ENCODE data around the gene DMAC2L.
"Not testable (repeated sequence)": the region's sequence is repeated elsewhere in the genome, so short reads cannot be mapped to it uniquely, and the experiment has no call there.

Gene DMAC2L

DNA sequence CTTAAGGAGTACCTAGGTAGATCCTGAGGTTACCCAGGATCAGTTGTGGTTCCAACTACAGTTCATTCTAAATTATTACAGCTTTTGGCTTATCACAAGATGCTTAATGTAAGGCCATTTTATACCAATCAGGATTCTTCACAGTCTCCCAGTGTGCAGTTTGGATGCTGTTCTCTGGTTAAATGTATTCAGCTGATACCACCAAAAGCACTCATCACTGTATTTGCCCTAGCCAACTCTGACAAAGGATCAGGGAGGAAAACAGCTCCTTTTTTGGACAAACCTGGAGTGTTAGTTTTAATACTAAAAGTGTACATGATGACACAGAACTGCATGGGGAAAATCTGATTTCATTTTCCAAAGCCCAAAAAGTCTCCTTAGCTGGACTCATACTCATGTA, 19.5 kb downstream of the DMAC2L start:
- DNase-seq = no peak

DNA sequence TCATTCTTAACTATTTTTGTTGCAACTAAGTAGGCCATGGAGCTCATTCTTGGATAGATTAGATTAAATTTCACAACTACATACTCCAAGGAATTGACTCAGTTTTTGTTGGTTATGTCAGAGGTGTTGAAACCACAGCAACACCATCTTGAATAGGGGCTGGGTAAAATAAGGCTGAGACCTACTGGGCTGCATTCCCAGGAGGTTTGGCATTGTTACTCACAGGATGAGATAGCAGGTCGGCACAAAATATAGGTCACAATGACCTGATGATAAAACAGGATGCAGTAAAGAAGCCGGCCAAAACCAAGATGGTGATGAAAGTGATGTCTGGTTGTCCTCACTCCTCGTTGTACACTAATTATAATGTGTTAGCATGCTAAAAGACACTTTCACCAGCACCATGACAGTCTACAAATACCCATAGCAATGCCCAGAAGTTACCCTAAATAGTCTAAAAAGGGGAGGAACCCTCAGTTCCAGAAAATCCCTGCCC, 20.9 kb downstream of the DMAC2L start:
- no peak for DNase-seq

DNA sequence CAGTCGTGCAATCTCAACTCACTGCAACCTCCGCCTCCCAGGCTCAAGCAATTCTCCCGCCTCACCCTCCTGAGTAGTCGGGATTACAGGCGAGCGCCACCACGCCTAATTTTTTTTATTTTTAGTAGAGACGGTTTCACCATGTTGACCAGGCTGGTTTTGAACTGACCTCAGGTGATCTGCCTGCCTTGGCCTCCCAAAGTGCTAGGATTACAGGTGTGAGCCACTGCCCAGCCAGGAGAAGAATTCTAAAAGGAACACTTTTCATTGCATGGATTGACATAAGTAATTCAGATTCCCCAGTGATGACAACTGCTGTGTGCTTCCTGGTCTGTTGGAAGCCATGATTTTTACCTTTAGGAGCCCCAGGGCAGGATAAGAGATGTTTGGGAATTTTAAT, 22.1 kb downstream of the DMAC2L start:
- DNase-seq = no peak

- DNase-seq = no peak
These were observed 23.3 kb downstream of the DMAC2L start for GRCh38 chr14:50335389-50335788.

GRCh38 chr14:50335989-50336824, 24.1 kb downstream of the DMAC2L start:
- DNase-seq = no peak

GRCh38 chr14:50338587-50338986, 26.5 kb downstream of the DMAC2L start:
- no peak for DNase-seq

DNA sequence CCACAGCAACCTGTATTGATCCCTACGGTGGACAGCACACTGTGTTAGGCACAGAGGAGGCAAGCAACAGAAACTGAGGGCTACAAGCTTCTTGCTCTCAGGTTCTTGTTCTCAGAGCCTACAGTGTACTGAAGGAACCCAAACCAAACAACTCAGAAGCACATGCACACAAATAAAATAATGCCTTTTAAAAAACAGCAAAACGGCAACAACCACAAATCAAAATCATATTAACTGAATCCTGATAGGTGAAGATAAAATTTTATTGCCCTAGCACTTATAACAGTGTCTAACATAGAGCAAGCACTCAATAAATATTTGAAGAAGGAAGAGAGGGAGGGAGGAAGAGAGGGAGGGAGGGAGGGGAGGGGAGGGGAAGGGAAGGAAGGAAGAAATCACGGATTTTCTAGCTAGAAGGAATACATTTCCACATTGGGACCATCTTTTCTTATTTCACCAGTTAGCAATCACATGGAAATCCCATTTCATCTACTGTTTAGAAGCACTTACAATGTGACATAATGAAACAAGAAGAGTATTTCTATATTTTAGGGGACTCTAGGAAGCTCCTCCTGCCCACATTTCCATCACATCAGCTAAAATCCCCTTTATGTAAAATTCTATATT, 27.2 kb downstream of the DMAC2L start:
- no peak for DNase-seq

DNA sequence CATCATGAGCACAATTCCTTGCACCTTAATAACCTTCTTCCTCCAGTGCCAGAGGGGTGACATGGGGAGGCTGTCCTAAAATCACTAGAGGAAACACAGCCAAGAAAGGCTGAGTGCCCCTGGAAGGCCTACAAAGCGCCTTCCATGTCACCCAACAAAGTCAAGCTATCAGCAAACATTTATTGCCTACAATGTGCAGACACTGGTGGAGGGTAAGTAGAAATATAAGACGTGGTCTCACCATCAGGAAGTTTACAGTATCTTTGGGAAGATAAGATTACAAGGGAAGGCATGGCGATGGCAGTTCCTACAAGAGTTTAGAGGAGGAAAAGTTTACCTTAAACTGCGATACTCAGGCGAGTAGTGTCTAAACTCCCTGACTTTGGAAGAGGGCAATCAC, 27.9 kb downstream of the DMAC2L start:
- DNase-seq = no peak

- DNase-seq = no peak
These were observed 28.8 kb downstream of the DMAC2L start for GRCh38 chr14:50340963-50341362.

- peak; percentile 3 for DNase-seq
These were observed 30.3 kb downstream of the DMAC2L start for GRCh38 chr14:50342221-50343078.

GRCh38 chr14:50343434-50343833, 31.3 kb downstream of the DMAC2L start:
- DNase-seq = no peak

DNA sequence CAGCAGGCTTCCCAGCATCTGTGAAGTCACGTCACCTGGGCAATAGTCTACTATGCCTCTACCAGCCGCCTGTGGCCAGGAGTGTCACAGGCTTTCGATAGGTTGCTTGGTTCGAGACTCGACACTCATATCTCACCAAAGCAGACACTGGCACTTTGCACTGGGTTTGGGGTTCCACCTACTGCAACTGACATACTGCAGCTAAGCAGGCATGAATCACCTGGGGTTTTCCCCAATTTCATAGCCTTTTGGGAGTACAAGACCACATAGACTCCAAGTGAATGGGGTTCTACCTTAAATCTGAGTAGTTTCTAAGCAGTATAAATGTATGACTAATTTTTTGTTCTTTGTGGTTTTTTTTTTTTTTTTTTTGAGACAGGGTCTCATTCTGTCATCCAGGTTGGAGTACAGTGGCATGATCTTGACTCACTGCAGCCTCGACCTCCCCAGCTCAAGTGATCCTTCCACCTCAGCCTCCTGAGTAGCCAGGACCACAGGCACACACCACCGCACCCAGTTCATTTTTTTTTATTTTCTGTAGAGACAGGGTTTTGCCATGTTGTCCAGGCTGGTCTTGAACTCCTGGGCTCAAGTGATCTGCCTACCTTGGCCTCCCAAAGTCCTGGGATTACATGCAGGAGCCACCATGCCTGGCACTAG, 32.1 kb downstream of the DMAC2L start:
- DNase-seq = peak; percentile 75

GRCh38 chr14:50344876-50345563, 32.9 kb downstream of the DMAC2L start:
- no peak for DNase-seq

DNA sequence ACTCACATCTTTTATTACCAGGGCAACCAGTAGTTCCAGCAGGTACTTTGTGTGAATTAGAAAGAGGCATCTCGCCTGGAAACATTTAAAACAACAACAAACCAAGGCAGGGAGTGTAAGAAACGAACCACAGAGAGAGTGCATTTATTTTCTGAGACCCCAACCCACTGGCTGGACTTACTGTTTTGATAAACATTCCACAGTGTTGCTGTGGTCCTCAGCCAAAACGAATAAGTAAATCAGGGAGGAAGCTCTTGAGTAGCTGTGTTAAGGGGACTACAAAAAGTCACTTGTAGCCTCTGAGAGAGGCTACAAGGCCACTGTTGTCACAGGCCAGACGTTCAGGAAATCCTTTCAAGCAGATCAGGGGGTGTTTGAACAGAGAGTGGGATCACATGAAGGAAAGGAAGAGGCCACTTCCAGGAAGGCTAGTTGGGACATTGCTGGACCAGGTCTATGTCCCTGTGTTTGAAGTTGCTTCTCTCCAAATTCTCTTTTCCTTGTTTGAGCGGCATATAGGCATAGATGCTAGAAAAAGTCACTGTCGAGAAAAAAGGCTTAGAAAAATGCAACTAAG, 33.8 kb downstream of the DMAC2L start:
- no peak for DNase-seq

- DNase-seq = no peak
These were observed 35.4 kb downstream of the DMAC2L start for GRCh38 chr14:50347521-50347920.

DNA sequence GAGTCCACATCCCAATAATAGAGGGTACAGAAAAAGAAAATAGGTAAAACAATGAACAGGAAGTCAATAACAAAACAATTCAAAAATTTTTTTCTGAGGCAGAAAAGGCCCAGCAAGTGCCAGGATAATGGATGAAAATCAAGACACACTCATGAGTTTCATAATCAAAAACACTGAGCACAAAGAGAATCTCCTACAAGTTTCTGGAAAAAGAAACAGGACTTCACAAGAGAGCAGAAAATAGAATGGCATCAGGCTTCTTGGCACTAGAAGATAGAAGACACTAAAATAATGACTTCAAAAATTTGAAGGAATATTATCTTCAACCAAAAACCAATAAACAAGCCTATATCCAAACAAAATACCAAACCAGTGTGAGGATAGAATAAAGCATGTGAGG, 36.8 kb downstream of the DMAC2L start:
- DNase-seq = no peak

DNA sequence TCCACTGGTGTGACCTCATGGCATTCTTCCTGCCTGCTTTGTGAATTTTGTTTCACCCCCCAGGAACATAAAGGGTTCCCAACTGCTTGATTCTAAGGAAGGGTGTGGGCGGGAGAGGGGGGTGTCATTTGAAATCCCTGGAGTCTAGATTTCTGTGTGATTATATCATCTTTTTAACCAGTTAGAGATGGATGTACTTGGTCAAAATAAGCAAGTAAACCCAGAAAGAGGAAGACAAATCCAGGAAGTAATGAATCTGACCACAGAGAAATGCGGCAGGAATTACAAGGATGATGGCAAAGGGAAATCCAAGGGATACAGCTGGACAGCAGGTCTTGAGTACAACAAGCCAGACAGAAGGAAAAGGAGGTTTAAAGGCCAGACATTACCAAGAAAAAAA, 38.9 kb downstream of the DMAC2L start:
- no peak for DNase-seq

DNA sequence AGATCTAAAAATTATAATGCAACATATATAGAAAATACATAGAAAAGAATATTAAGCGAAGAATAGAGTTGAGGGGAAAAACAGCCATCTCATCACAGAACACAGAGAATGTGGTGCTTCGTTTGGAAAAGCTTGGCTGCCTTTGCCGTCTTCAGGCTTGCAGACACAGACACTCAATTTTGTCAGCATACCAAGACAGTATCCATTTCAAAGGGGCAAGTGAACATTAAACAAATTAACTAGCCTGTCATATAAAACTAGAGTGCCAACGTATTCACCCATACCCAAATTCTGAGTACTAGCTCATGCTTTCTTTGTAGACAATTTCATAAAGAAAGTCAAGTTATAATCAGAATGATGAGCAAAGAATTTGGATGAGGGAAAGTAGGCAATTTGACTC, 40.5 kb downstream of the DMAC2L start:
- DNase-seq = no peak

- no peak for DNase-seq
These were observed 41.0 kb downstream of the DMAC2L start for GRCh38 chr14:50353126-50353525.

DNA sequence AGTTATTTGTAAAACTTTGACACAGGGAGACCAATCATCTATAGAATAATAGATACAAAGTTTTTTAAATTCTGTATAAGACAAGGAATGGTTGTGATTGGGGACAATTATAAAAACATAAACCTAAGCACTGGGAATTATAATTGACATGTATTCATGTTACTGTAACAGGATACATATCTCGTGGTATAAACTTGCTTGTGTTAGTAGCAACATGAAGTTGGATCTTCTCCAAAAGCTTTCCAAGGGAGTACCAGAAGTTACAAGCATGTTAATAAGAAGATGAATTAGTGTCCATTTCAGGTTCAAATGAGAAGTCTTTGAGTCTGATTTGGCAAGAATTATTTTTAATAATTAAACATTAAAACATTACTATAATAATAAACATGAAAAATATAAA, 42.4 kb downstream of the DMAC2L start:
- DNase-seq = no peak

DNA sequence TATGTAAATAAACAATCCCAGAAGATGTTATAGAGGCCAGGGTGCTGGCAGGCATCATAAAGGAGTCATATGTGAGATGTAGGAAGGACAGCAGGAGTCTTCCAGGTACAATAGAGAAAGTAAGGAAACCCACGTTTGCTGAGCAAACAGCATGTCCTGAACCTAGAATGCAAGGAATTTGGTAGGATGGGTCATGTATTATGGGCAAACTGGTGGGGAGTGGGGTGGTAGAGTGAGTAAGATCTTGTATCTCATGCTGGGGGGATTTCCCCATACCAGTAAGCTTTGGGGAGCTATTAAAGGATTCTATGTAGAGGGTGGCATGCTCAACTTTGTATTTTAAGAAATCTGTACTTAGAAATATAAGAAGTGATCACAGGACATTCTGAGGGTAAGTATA, 43.6 kb downstream of the DMAC2L start:
- no peak for DNase-seq

GRCh38 chr14:50356283-50356682, 44.2 kb downstream of the DMAC2L start:
- DNase-seq = not testable (repeated sequence)
